BJ (cell line): Measurements from ENCODE around the gene DNAJC6. TPM values are rescaled to one million over a fixed set of nuclear protein-coding genes. Genes with fewer than 3 reads are reported as not detected.

Experiments used
- CTCF ChIA-PET: fragments of 350-600 bp; formaldehyde crosslinking; extraction: SDS; loops from one replicate; lab custom pipeline; 2021; ENCODE audit warnings: antibody characterized with exemption, inconsistent platforms; lab: Yijun Ruan, JAX
- POLR2A ChIA-PET: fragments of 300-600 bp; sonication (Branson Sonifier 250); formaldehyde crosslinking; extraction: SDS; loops from one replicate; lab custom pipeline; 2021; ENCODE audit warnings: antibody characterized with exemption; lab: Charles Lee
- DNase-seq: peaks from one replicate; pipeline ENCODE4 v3.0.0-alpha.2; 2011; ENCODE audit warnings: low read depth
- H3K27me3 ChIP-seq: 2 replicates; pipeline ENCODE4 v1.6.0; 2011; ENCODE audit warnings: low read length; ENCODE audit not compliant: control insufficient read depth, insufficient read depth
- H3K36me3 ChIP-seq: 2 replicates; pipeline ENCODE4 v1.5.1; 2011; ENCODE audit warnings: low read length; ENCODE audit not compliant: control insufficient read depth, insufficient read depth
- H3K4me3 ChIP-seq: 2 replicates; pipeline ENCODE4 v1.5.1; 2011; ENCODE audit warnings: low read depth, mild to moderate bottlenecking, control low read depth, low read length
- CTCF ChIP-seq: IDR thresholded peaks from 2 replicates; pipeline ENCODE4 v1.5.1; 2011; ENCODE audit warnings: low read depth, mild to moderate bottlenecking, control low read depth, inconsistent platforms, low read length, moderate library complexity; ENCODE audit not compliant: insufficient read depth
- polyA plus RNA-seq: library from polyadenylated mRNA; depleted of rRNA; stranded (reverse); fragments of >200 nt; gene quantifications from 2 replicates; pipeline ENCODE4 v1.2.3, GENCODE V29; 2011

DNAJC6 gene
- polyA plus RNA-seq, 1 experiment, result 10.5 TPM

- ChIA-PET CTCF (no interaction called here), POLR2A (no interaction called here)
- H3K27me3 ChIP-seq, result no peaks in the 10 kb centered on the region
- DNase-seq, result no peak
- TF ChIP-seq CTCF, result no peak
- no peaks in the 10 kb centered on the region for H3K36me3 ChIP-seq
- no peak overlapping the region for H3K4me3 ChIP-seq
Measured at GRCh38 chr1:65311760-65312159, 2.4 kb downstream of the DNAJC6 start.

- no peak for TF ChIP-seq CTCF
- Histone ChIP-seq H3K4me3 (no peak overlapping the region), H3K27me3 (no peaks in the 10 kb centered on the region), H3K36me3 (no peaks in the 10 kb centered on the region)
- ChIA-PET POLR2A (no interaction called here), CTCF (interaction anchor here (0.8 to 1.0 kb wide), 2 partner anchors 22 to 79 kb away, joined by 3 to 4 read pairs; no protein-coding TSS in a partner anchor)
- no peak for DNase-seq
Measured at GRCh38 chr1:65316233-65316632, 6.9 kb downstream of the DNAJC6 start.

- Histone ChIP-seq H3K36me3 (no peaks in the 10 kb centered on the region), H3K4me3 (no peak overlapping the region), H3K27me3 (no peaks in the 10 kb centered on the region)
- DNase-seq, result no peak
- TF ChIP-seq CTCF, result no peak
- POLR2A ChIA-PET, result no interaction called here
- CTCF ChIA-PET, result interaction anchor here (1.2 to 1.3 kb wide), 2 partner anchors 8 to 23 kb away, joined by 3 to 4 read pairs; partner anchors contain the start of gene DNAJC6
Measured at GRCh38 chr1:65317866-65318653, 8.7 kb downstream of the DNAJC6 start.

GRCh38 chr1:65319141-65319540 lies 9.8 kb downstream of the DNAJC6 start:
- TF ChIP-seq CTCF, result no peak
- ChIA-PET POLR2A (no interaction called here), CTCF (interaction anchor here (1.2 to 1.3 kb wide), 2 partner anchors 9 to 22 kb away, joined by 3 to 4 read pairs; partner anchors contain the start of gene DNAJC6)
- DNase-seq, result no peak
- no peaks in the 10 kb centered on the region for H3K27me3 ChIP-seq
- no peaks in the 10 kb centered on the region for H3K36me3 ChIP-seq
- no peak overlapping the region for H3K4me3 ChIP-seq

GRCh38 chr1:65319754-65320153 lies 10.4 kb downstream of the DNAJC6 start:
- H3K27me3 ChIP-seq, result no peaks in the 10 kb centered on the region
- no peak for TF ChIP-seq CTCF
- H3K4me3 ChIP-seq, result no peak overlapping the region
- ChIA-PET POLR2A (no interaction called here), CTCF (no interaction called here)
- DNase-seq, result no peak
- no peaks in the 10 kb centered on the region for H3K36me3 ChIP-seq
